Esophagus (tissue), 2 donors: ENCODE data around the gene EFCAB6. TPM values are rescaled to one million over a fixed set of nuclear protein-coding genes. Genes with fewer than 3 reads are reported as not detected.

Experiments
- H3K27ac ChIP-seq, 2 donors: one replicate each; pipeline ENCODE4 v1.5.1; 2013; ENCODE audit warnings: low read depth in 2 of 2, mild to moderate bottlenecking in 2 of 2, inconsistent platforms in 1 of 2, low read length in 1 of 2, moderate library complexity in 1 of 2
- H3K27me3 ChIP-seq, 2 donors: one replicate each; pipeline ENCODE4 v1.6.1; 2013; ENCODE audit warnings: low read length in 2 of 2, control low read depth in 1 of 2, mild to moderate bottlenecking in 1 of 2; ENCODE audit not compliant: insufficient read depth in 2 of 2, control insufficient read depth in 1 of 2
- H3K36me3 ChIP-seq, 2 donors: one replicate each; pipeline ENCODE4 v1.6.1; 2013; ENCODE audit warnings: low read length in 1 of 2; ENCODE audit not compliant: control insufficient read depth in 2 of 2, insufficient read depth in 2 of 2
- H3K4me1 ChIP-seq, 2 donors: one replicate each; pipeline ENCODE4 v1.6.1; 2013; ENCODE audit warnings: low read length in 1 of 2; ENCODE audit not compliant: control insufficient read depth in 2 of 2, insufficient read depth in 2 of 2
- H3K4me3 ChIP-seq, 2 donors: one replicate each; pipeline ENCODE4 v1.5.1; 2013; ENCODE audit warnings: low read length in 2 of 2, mild to moderate bottlenecking in 2 of 2, low read depth in 1 of 2, moderate library complexity in 1 of 2
- H3K9me3 ChIP-seq, 2 donors: one replicate each; pipeline ENCODE4 v1.6.1; 2013; ENCODE audit warnings: mild to moderate bottlenecking in 2 of 2, low read depth in 1 of 2, low read length in 1 of 2, moderate library complexity in 1 of 2; ENCODE audit not compliant: control insufficient read depth in 2 of 2, insufficient read depth in 1 of 2
- WGBS, 2 donors: extraction: QIAGEN DNeasy Blood & Tissue Kit; methylation state at CpG; one replicate each; pipeline ENCODE4 v1.1.7; 2013; 5-methylcytosine and 5-hydroxymethylcytosine counted together
- polyA plus RNA-seq, 2 donors: library from polyadenylated mRNA; stranded (reverse); fragments of 200-250 nt; gene quantifications; one replicate each; pipeline ENCODE4 v1.2.3, GENCODE V29; 2013
- donor health status: healthy with polysubstance abuse.
- donor health status: Bipolar disorder and iron deficiency.

EFCAB6 gene
- polyA plus RNA-seq, 2 donors: 0.24 to 0.29 TPM

DNA sequence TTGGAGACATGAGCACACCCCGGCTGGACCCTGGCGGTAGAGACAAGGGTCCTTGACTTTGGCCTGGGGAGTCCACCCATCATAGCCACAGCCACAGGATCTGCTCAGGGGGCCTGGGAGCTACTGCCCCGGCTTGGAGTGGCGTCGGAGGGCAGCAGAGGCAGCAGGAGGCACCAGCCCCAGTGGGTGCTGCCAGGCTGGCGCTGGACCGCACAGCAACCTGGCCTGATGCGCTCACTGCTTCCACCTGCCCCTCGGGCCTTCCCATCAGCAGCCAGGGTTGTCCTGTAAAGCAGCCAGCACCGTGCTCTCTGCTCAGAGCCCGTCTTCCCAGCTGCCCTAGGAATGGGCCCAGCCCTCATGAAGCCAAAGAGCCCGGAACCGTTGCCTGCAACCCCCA lies 28.3 kb upstream of the EFCAB6 start:
- 70 to 77% methylated on average over 13 of the region's 13 CpGs for WGBS, 2 donors

DNA sequence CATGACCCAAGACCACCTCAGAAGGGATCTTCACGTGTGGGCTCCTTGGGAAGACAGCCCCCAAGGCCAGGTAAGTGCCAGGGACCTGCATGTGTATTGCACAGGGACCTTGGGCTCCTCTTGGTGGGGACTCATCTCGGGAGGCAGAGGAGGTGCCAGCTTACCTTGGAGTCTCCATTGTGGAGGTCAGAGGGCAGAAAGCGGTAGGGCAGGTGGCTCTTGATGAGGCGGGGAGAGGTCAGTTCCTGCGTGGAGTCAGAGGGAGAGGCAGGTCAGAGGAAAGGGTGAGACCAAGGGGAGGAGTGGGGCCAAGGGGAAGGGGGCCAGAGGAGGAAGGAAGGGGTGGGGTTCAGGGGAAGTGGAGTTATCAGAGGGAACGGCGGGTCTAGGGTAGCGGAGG lies 27.7 kb upstream of the EFCAB6 start:
- H3K36me3 ChIP-seq: no peaks in the 10 kb centered on the region
- H3K27ac ChIP-seq: no peak overlapping the region
- H3K27me3 ChIP-seq: no peaks in the 10 kb centered on the region
- H3K9me3 ChIP-seq: no peaks in the 10 kb centered on the region
- 56 to 65% methylated on average over 8 of the region's 8 CpGs for WGBS, 2 donors
- H3K4me3 ChIP-seq: no peak overlapping the region
- no peaks in the 10 kb centered on the region for H3K4me1 ChIP-seq

More for the DNA sequence above, 28.3 kb upstream of the EFCAB6 start:
- no peaks in the 10 kb centered on the region for H3K4me1 ChIP-seq
- H3K36me3 ChIP-seq: no peaks in the 10 kb centered on the region
- H3K27me3 ChIP-seq: no peaks in the 10 kb centered on the region
- no peak overlapping the region for H3K27ac ChIP-seq
- H3K4me3 ChIP-seq: no peak overlapping the region
- no peaks in the 10 kb centered on the region for H3K9me3 ChIP-seq

DNA sequence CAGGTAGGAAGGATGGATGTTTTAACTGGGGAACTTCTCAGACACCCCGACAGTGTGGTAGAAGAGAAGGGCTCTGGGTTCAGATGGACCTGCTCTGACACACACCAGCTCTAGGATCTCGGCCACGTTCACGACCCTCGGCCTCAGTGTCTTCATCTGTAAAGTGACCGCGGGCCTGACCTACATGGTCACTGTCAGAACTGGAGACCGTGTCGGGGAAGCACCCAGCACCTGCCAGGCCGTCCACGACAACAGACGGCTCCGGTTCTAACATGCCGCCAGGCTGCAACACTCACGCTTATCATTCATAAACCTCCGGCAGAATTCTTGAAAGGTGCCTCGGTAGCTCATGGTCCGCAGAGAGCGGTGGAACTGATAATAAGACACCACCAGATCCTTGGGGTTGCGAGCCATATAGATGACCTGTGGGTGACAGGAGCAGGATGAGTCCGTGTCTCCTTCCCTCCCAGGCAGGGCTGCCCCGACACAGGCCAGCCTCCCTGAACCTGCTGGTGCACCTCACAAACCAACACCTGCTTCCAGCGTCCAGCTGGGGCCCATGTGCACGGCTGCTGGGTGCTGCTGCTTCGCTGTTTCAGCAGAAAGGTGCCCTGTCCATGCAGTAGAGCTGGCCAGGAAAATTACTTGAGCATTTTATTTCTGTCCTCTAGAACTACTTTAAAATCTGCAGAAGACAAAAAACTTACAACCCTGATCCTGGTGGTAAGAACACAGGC lies 26.6 kb upstream of the EFCAB6 start:
- H3K27ac ChIP-seq: no peak overlapping the region
- no peaks in the 10 kb centered on the region for H3K36me3 ChIP-seq
- no peak overlapping the region for H3K4me3 ChIP-seq
- no peaks in the 10 kb centered on the region for H3K4me1 ChIP-seq
- H3K27me3 ChIP-seq: no peaks in the 10 kb centered on the region
- 90 to 91% methylated on average over 25 of the region's 25 CpGs for WGBS, 2 donors
- H3K9me3 ChIP-seq: no peaks in the 10 kb centered on the region

DNA sequence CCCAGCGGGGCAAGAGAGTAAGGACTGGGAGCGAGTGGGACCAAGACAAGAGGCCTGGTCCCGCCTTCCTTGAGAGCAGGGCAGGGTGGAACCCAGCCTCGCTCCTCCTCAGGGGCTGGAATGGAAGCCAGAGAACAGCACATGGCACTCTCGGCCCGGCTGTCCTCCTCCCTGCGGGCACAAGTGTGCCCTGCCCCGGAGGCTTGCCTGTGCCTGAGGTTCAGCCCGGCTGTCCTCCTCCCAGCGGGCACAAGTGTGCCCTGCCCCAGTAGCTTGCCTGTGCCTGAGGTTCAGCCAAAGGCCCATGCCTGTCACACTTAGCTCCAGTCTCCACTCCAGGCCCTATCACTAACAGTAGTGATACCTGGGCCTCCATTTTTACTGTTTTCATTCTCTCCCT lies 26.1 kb upstream of the EFCAB6 start:
- no peaks in the 10 kb centered on the region for H3K9me3 ChIP-seq
- WGBS, 2 donors: 74 to 79% methylated on average over 10 of the region's 10 CpGs
- no peaks in the 10 kb centered on the region for H3K27me3 ChIP-seq
- no peak overlapping the region for H3K4me3 ChIP-seq
- H3K27ac ChIP-seq: no peak overlapping the region
- no peaks in the 10 kb centered on the region for H3K4me1 ChIP-seq
- H3K36me3 ChIP-seq: no peaks in the 10 kb centered on the region

DNA sequence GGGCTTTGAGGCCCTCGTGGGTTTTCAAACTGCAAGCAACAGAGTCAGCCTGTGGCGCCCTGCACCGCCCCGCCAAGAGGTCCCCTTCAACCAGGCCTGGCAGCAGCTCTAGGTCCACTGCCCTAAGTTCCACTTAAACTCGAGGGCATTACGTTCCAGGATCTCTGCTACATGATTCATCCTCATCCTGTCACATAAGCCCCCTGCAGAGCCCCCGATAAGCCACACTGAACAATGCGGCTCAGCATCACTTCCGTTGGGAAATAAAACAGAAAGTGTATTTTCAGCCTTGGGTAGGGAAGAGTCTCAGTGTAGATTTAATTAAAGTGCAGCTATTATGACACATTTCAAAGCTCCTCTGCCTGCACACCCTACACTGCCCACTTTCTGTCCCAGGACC lies 25.6 kb upstream of the EFCAB6 start:
- H3K36me3 ChIP-seq: no peaks in the 10 kb centered on the region
- no peaks in the 10 kb centered on the region for H3K27me3 ChIP-seq
- H3K4me3 ChIP-seq: no peak overlapping the region
- 76 to 77% methylated on average over 9 of the region's 9 CpGs for WGBS, 2 donors
- no peaks in the 10 kb centered on the region for H3K9me3 ChIP-seq
- no peak overlapping the region for H3K27ac ChIP-seq
- H3K4me1 ChIP-seq: no peaks in the 10 kb centered on the region

DNA sequence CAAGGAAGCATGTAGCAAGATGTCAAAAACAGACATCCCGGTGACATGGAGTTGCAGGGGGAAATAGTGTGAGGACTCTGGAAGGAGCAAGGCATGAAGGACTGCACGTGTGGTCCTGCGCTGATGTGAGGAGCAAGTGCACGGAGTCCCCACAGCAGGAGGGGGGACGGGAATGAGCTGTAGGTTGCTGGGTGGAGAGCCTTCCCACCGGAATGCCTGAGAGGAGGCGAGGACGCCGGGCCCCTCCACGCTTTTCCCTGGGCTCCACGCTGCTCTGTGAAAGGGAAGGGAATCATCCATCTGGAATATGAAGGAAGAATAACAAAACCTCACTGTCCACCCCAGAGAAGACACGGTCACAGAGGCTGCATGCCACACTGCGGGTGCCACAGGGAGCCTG lies 23.6 kb upstream of the EFCAB6 start:
- WGBS, 2 donors: 81% methylated on average over 13 of the region's 13 CpGs
- Histone ChIP-seq H3K27me3 (no peaks in the 10 kb centered on the region), H3K4me1 (no peaks in the 10 kb centered on the region), H3K4me3 (no peak overlapping the region), H3K9me3 (no peaks in the 10 kb centered on the region), H3K27ac (no peak overlapping the region), H3K36me3 (no peaks in the 10 kb centered on the region)

DNA sequence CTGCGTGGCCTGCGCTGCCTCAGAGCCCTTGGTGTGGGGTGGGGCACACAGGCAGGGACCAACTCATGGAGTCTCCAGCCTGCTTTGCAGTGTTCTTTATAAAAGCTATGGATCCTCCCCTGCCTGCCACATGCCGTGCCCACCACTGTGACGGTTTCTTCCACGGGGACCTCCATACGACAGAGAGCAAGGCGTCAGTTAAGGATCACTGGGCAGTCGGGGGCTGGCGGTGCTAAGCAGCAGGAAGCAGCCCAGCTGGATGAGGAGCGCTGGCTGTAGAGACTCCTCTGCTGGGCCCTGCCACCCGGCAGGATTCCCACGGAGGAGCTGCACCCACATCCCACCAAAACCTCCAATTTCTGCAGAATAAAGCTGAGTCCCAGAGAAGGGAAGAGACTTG lies 23.1 kb upstream of the EFCAB6 start:
- Histone ChIP-seq H3K4me1 (peaks cover 0 to 3% of the 10 kb centered on the region in 2 donors), H3K27ac (no peak overlapping the region), H3K9me3 (no peaks in the 10 kb centered on the region), H3K27me3 (no peaks in the 10 kb centered on the region), H3K4me3 (no peak overlapping the region), H3K36me3 (no peaks in the 10 kb centered on the region)
- WGBS, 2 donors: 71 to 72% methylated on average over 12 of the region's 12 CpGs

DNA sequence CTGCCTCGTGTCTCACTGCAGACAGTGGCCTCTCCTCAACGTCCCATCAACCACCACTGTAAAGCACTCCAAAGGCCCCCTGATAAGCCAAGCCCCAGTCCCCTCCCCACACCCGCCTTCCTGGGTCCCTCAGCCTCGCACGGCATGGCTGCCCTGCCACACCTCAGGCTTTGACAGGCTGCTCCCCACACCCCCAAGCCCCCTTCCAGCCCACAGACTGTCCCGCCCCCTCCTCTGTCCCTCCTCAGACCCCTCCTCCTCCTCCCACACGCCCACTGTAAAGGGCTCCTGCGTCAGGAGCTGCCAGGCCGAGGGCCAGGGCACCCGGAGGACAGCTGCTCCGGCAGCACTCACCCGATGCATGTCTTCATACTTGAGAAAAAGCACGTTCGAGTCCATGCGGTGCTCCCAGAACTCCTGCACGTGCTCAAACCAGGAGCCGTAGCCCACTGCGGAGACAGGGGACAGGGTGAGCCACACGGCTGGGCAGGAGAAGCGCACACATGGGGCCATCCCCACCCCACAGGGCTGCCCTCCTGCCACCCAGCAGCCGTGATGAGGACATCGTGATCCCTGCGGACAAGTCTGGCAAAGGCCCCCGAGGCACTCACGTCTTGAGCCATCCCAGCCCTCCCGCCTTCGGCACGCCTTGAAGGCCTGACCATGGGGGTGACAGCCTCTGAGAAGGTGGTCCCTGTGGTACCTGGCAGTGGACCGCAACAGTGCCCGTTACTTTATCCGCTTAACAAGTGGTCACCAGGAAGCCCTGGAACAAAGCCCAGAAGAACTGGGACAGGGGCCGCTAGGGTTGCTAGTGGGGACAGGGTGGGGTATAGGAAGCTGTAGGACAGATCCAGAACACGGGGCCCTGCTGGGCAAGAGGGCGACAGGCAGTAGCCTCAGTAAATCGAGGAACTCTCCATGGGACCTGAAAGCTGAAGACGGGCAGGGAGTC lies 21.5 kb upstream of the EFCAB6 start:
- H3K36me3 ChIP-seq: no peaks in the 10 kb centered on the region
- H3K4me3 ChIP-seq: no peak overlapping the region
- WGBS, 2 donors: 75 to 78% methylated on average over 36 of the region's 36 CpGs
- no peaks in the 10 kb centered on the region for H3K9me3 ChIP-seq
- H3K27ac ChIP-seq: no peak overlapping the region
- H3K4me1 ChIP-seq: peaks cover 0 to 3% of the 10 kb centered on the region in 2 donors
- peaks cover 0 to 3% of the 10 kb centered on the region in 2 donors for H3K27me3 ChIP-seq

DNA sequence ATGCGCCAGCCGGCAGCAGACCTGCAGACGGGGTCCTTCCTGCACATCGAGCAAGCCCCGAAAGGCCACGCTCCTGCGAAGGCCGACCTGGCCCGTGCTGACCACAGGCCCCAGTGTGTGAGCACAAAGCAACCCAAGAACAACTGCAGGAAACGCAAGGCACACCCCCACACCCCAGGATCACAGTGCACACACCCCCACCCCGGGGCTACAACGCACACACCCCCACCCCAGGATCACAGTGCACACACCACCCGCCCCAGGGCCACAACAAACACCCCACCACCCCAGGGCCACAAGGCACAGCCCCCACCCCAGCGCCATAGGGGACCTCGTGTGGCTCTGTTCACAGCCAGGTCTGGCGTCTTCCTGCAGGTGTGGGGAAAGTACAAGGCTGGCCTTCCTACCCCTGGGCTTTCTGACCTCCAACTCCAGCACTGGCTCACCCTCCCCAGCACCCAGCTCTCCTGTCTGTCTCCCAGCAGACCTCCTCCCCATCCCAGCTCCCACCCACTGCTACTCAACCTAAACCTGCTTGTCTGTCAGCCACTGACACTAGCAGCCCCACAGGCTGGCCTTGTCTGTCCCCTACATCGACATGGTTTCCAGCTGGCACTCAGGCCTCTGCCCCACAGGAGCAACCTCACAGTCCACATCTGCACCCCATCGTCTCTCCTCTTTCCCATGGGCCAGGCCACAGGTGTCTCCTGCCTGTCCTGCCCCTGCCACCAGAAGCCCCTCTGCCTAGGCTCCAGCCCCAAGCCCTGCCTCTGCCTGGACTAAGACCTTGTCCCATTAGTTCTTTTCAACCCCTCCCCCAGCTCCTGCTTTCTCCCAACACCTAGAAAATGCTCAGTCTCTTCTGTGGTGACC lies 20.5 kb upstream of the EFCAB6 start:
- H3K4me1 ChIP-seq: peaks cover 0 to 3% of the 10 kb centered on the region in 2 donors
- no peak overlapping the region for H3K4me3 ChIP-seq
- 89% methylated on average over 15 to 18 of the region's 18 CpGs for WGBS, 2 donors
- H3K36me3 ChIP-seq: no peaks in the 10 kb centered on the region
- no peak overlapping the region for H3K27ac ChIP-seq
- no peaks in the 10 kb centered on the region for H3K9me3 ChIP-seq
- H3K27me3 ChIP-seq: peaks cover 0 to 3% of the 10 kb centered on the region in 2 donors
